Left ventricle myocardium inferior (tissue), 1 donor: Measurements from ENCODE around the gene ZFP91. TPM values are rescaled to one million over a fixed set of nuclear protein-coding genes. Genes with fewer than 3 reads are reported as not detected.

Experiments used
- DNase-seq: peaks from one replicate; pipeline ENCODE4 v3.0.0-alpha.2; 2020
- H3K27ac ChIP-seq: fragments of 200-600 bp; replicated peaks from 2 replicates; pipeline ENCODE4 v1.8.0; 2021
- H3K27me3 ChIP-seq: fragments of 200-600 bp; 2 replicates; pipeline ENCODE4 v1.8.0; 2021; ENCODE audit warnings: low read depth
- H3K36me3 ChIP-seq: fragments of 200-600 bp; 2 replicates; pipeline ENCODE4 v1.8.0; 2021
- H3K4me1 ChIP-seq: fragments of 200-600 bp; 2 replicates; pipeline ENCODE4 v1.8.0; 2021
- H3K4me3 ChIP-seq: fragments of 200-600 bp; 2 replicates; pipeline ENCODE4 v1.8.0; 2021; ENCODE audit warnings: mild to moderate bottlenecking, moderate library complexity
- H3K9me3 ChIP-seq: fragments of 200-600 bp; replicated peaks from 2 replicates; pipeline ENCODE4 v1.8.0; 2021
- CTCF ChIP-seq: fragments of 200-600 bp; IDR thresholded peaks from 2 replicates; pipeline ENCODE4 v1.8.0; 2021; ENCODE audit warnings: antibody characterized with exemption, mild to moderate bottlenecking, borderline replicate concordance
- intact Hi-C: fragments of 100-400 bp; cut with micrococcal nuclease; formaldehyde crosslinking; loops from one replicate; pipeline ENCODE4 v1.11.0; 2022
- long read RNA-seq: library from polyadenylated mRNA; unstranded; transcript quantifications from one replicate; pipeline ENCODE4 v2.0.0, GENCODE V29; 2021
- total RNA-seq: library from RNA; stranded (reverse); fragmentation: NEBNext Ultra II Directional; extraction: Animal tissue kit (Norgen Biotek cat#: 25700); gene quantifications from one replicate; pipeline ENCODE4 v1.2.1, GENCODE V29; 2021
- donor health status: DM: no; HTN: yes; CAD: no; lungs with severe emphysema.

ZFP91 gene
- 60.5 TPM for total RNA-seq
- long read RNA-seq, full-length matches to known transcripts = 40 of 48 reads
- long read RNA-seq, partial matches to known transcripts = 1 of 48 reads
- long read RNA-seq, other reads (novel, unspliced or antisense) = 7 of 48 reads

DNA sequence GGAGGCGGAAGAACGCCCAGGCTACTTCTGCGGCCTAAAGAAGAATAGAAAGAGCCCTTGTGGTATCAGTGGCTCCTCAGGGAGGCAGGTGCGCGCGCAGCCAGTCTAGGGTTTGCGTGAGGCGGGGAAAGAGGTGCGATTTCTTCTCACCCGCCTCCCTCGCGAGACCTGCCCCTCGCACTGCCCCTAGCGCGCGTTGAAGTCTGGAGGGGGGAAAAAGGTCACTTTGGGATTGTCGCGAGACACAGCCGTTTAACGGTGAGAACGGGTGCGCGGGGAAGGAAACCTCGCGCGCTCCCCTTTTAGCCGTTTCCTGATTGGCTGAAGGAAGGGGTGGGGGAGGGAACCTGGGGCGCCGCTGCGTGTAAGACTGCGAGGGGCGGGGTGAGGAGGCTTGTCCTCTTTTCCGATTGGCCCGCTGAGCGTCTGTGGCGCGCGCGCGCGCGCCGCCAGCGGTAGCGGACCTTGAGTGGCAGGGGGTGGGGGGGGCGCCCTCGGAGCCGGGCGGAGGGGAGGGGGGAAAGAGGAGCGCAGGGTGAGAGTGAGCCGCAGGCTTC is at the start of gene ZFP91:
ZFP91 (plus strand) TSS at position 429 of the 557 bp plus-strand sequence. CDS start 219 bp downstream, outside the sequence.
- Histone ChIP-seq H3K9me3 (no peaks in the 10 kb centered on the region), H3K36me3 (no peaks in the 10 kb centered on the region), H3K27me3 (no peaks in the 10 kb centered on the region), H3K4me1 (peaks cover 87% of the 10 kb centered on the region), H3K4me3 (peak within 1 kb of the TSS; percentile 95), H3K27ac (peak within 1 kb of the TSS; percentile 96)
- DNase-seq = peak; percentile 98
- TF ChIP-seq CTCF = no peak
- intact Hi-C loops = no loop called here

DNA sequence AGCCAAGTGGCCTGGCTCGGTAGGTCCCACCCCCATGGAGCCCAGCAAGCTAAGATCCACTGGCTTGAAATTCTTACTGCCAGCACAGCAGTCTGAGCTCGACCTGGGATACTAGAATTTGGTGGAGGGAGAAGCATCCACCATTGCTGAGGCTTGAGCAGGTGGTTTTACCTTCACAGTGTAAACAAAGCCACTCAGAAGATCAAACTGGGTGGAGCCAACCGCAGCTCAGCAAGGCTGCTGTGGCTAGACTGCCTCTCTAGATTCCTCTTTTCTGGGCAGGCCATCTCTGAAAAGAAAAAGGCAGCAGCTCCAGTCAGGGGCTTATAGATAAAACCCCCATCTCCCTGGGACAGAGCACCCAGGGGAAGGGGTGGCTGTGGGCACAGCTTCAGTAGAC is 48.6 kb upstream of the ZFP91 start:
- no peak for DNase-seq
- Histone ChIP-seq H3K4me1 (no peaks in the 10 kb centered on the region), H3K27me3 (no peaks in the 10 kb centered on the region), H3K27ac (no peak overlapping the region), H3K36me3 (peaks cover 66% of the 10 kb centered on the region), H3K9me3 (no peaks in the 10 kb centered on the region), H3K4me3 (no peak overlapping the region)
- intact Hi-C loops = no loop called here
- TF ChIP-seq CTCF = no peak

GRCh38 chr11:58531865-58532341 is 47.0 kb upstream of the ZFP91 start:
- Histone ChIP-seq H3K9me3 (peaks cover 8% of the 10 kb centered on the region), H3K4me3 (no peak overlapping the region), H3K36me3 (peaks cover 63% of the 10 kb centered on the region), H3K27me3 (no peaks in the 10 kb centered on the region), H3K4me1 (no peaks in the 10 kb centered on the region), H3K27ac (no peak overlapping the region)
- intact Hi-C loops = no loop called here
- no peak for TF ChIP-seq CTCF
- no peak for DNase-seq

- H3K36me3 ChIP-seq = peaks cover 79% of the 10 kb centered on the region
- peaks cover 20% of the 10 kb centered on the region for H3K4me1 ChIP-seq
- H3K27ac ChIP-seq = no peak overlapping the region
- no peak for DNase-seq
- intact Hi-C loops = no loop called here
- H3K4me3 ChIP-seq = no peak overlapping the region
- no peak for TF ChIP-seq CTCF
- H3K27me3 ChIP-seq = no peaks in the 10 kb centered on the region
- H3K9me3 ChIP-seq = peaks cover 5% of the 10 kb centered on the region
Observed at GRCh38 chr11:58546841-58547240, 32.0 kb upstream of the ZFP91 start.

DNA sequence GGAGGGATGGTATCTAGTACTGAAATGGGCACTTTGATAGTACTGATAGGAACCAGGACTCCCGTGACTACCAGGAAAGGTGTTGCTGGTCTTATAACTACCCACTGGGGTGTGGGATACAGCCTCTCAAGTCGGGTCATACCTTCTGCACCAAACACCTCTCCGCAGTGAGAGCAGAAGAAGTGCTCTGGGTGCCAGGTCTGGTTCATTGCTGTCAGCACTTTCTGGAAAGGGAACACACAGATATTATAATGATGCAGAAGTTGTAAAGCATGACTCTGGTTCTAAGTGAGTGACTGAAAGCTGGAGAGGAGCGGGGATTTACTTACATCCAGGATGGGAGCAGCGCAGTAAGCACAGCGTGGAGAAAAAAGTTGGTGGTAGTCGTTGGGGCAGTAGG is 29.2 kb upstream of the ZFP91 start:
- Histone ChIP-seq H3K27ac (peak overlapping the region; percentile 37), H3K4me3 (no peak overlapping the region), H3K27me3 (no peaks in the 10 kb centered on the region), H3K9me3 (peaks cover 5% of the 10 kb centered on the region), H3K4me1 (peaks cover 20% of the 10 kb centered on the region), H3K36me3 (peaks cover 93% of the 10 kb centered on the region)
- peak; percentile 24 for DNase-seq
- intact Hi-C loops = no loop called here
- no peak for TF ChIP-seq CTCF
